ENCODE data around the gene VEGFA.

VEGFA gene

GRCh38 chr6:43738267-43738676 is 31.7 kb upstream of the VEGFA start:
- DNase-seq (ENCODE audit: insufficient read length, low spot score) (no peak), FAIRE-seq (peak; percentile 81)
- no peak for TF ChIP-seq POLR2AphosphoS5 (IDR thresholded peaks at IDR 0.05; ENCODE audit: low read depth, low read length)
- TF ChIP-seq TAF1 (IDR thresholded peaks at IDR 0.05; ENCODE audit: low read depth, low read length), result no peak
- TF ChIP-seq SPI1 (IDR thresholded peaks at IDR 0.05; ENCODE audit: low read depth, low read length), result no peak
- no peak for TF ChIP-seq PAX5 (IDR thresholded peaks at IDR 0.05; ENCODE audit: insufficient read depth, low read length, severe bottlenecking)
- TF ChIP-seq POLR2A (IDR thresholded peaks at IDR 0.05; ENCODE audit: low read depth, low read length), result no peak
- no peak for TF ChIP-seq POU2F2 (IDR thresholded peaks at IDR 0.05; ENCODE audit: low read depth, low read length)

GRCh38 chr6:43738877-43739641 is 31.0 kb upstream of the VEGFA start:
- TF ChIP-seq TAF1 (IDR thresholded peaks at IDR 0.05; ENCODE audit: low read depth, low read length), result no peak
- no peak for TF ChIP-seq PAX5 (IDR thresholded peaks at IDR 0.05; ENCODE audit: insufficient read depth, low read length, severe bottlenecking)
- TF ChIP-seq POLR2AphosphoS5 (IDR thresholded peaks at IDR 0.05; ENCODE audit: low read depth, low read length), result no peak
- TF ChIP-seq SPI1 (IDR thresholded peaks at IDR 0.05; ENCODE audit: low read depth, low read length), result no peak
- TF ChIP-seq POU2F2 (IDR thresholded peaks at IDR 0.05; ENCODE audit: low read depth, low read length), result no peak
- no peak for TF ChIP-seq POLR2A (IDR thresholded peaks at IDR 0.05; ENCODE audit: low read depth, low read length)
- DNase-seq (ENCODE audit: insufficient read length, low spot score) (no peak), FAIRE-seq (no peak)

GRCh38 chr6:43739642-43740091 is 30.3 kb upstream of the VEGFA start:
- TF ChIP-seq POU2F2 (IDR thresholded peaks at IDR 0.05; ENCODE audit: low read depth, low read length) (no peak), TAF1 (IDR thresholded peaks at IDR 0.05; ENCODE audit: low read depth, low read length) (no peak), POLR2AphosphoS5 (IDR thresholded peaks at IDR 0.05; ENCODE audit: low read depth, low read length) (no peak), PAX5 (IDR thresholded peaks at IDR 0.05; ENCODE audit: insufficient read depth, low read length, severe bottlenecking) (no peak), POLR2A (IDR thresholded peaks at IDR 0.05; ENCODE audit: low read depth, low read length) (no peak), SPI1 (IDR thresholded peaks at IDR 0.05; ENCODE audit: low read depth, low read length) (no peak)
- DNase-seq (ENCODE audit: insufficient read length, low spot score) (no peak), FAIRE-seq (no peak)

GRCh38 chr6:43740321-43740960 is 29.6 kb upstream of the VEGFA start:
- DNase-seq (ENCODE audit: insufficient read length, low spot score), result no peak
- TF ChIP-seq PAX5 (IDR thresholded peaks at IDR 0.05; ENCODE audit: insufficient read depth, low read length, severe bottlenecking), result no peak
- TF ChIP-seq POU2F2 (IDR thresholded peaks at IDR 0.05; ENCODE audit: low read depth, low read length), result no peak
- TF ChIP-seq SPI1 (IDR thresholded peaks at IDR 0.05; ENCODE audit: low read depth, low read length), result no peak
- TF ChIP-seq POLR2A (IDR thresholded peaks at IDR 0.05; ENCODE audit: low read depth, low read length), result no peak
- no peak for TF ChIP-seq TAF1 (IDR thresholded peaks at IDR 0.05; ENCODE audit: low read depth, low read length)
- TF ChIP-seq POLR2AphosphoS5 (IDR thresholded peaks at IDR 0.05; ENCODE audit: low read depth, low read length), result no peak
- FAIRE-seq, result no peak

GRCh38 chr6:43740961-43741764 is 28.8 kb upstream of the VEGFA start:
- FAIRE-seq (no peak), DNase-seq (ENCODE audit: insufficient read length, low spot score) (no peak)
- TF ChIP-seq TAF1 (IDR thresholded peaks at IDR 0.05; ENCODE audit: low read depth, low read length) (no peak), POLR2AphosphoS5 (IDR thresholded peaks at IDR 0.05; ENCODE audit: low read depth, low read length) (no peak), POLR2A (IDR thresholded peaks at IDR 0.05; ENCODE audit: low read depth, low read length) (no peak)

GRCh38 chr6:43741829-43742228 is 28.2 kb upstream of the VEGFA start:
- DNase-seq (ENCODE audit: insufficient read length, low spot score), result no peak

GRCh38 chr6:43742285-43742684 is 27.7 kb upstream of the VEGFA start:
- DNase-seq (ENCODE audit: insufficient read length, low spot score), result no peak
- TF ChIP-seq PAX5 (IDR thresholded peaks at IDR 0.05; ENCODE audit: insufficient read depth, low read length, severe bottlenecking) (no peak), SPI1 (IDR thresholded peaks at IDR 0.05; ENCODE audit: low read depth, low read length) (no peak), TAF1 (IDR thresholded peaks at IDR 0.05; ENCODE audit: low read depth, low read length) (no peak), POLR2AphosphoS5 (IDR thresholded peaks at IDR 0.05; ENCODE audit: low read depth, low read length) (no peak), POLR2A (IDR thresholded peaks at IDR 0.05; ENCODE audit: low read depth, low read length) (no peak), POU2F2 (IDR thresholded peaks at IDR 0.05; ENCODE audit: low read depth, low read length) (no peak)
- FAIRE-seq, result no peak

More at GRCh38 chr6:43741829-43742228, 28.2 kb upstream of the VEGFA start:
- no peak for TF ChIP-seq POLR2AphosphoS5 (IDR thresholded peaks at IDR 0.05; ENCODE audit: low read depth, low read length)
- no peak for TF ChIP-seq POU2F2 (IDR thresholded peaks at IDR 0.05; ENCODE audit: low read depth, low read length)
- no peak for TF ChIP-seq PAX5 (IDR thresholded peaks at IDR 0.05; ENCODE audit: insufficient read depth, low read length, severe bottlenecking)
- FAIRE-seq, result no peak

- no peak for FAIRE-seq
- TF ChIP-seq POU2F2 (IDR thresholded peaks at IDR 0.05; ENCODE audit: low read depth, low read length) (no peak), POLR2A (IDR thresholded peaks at IDR 0.05; ENCODE audit: low read depth, low read length) (no peak), PAX5 (IDR thresholded peaks at IDR 0.05; ENCODE audit: insufficient read depth, low read length, severe bottlenecking) (no peak), SPI1 (IDR thresholded peaks at IDR 0.05; ENCODE audit: low read depth, low read length) (no peak), POLR2AphosphoS5 (IDR thresholded peaks at IDR 0.05; ENCODE audit: low read depth, low read length) (no peak), TAF1 (IDR thresholded peaks at IDR 0.05; ENCODE audit: low read depth, low read length) (no peak)
These were observed 26.9 kb upstream of the VEGFA start for GRCh38 chr6:43742931-43743632.

More at GRCh38 chr6:43742931-43743632, 26.9 kb upstream of the VEGFA start:
- no peak for DNase-seq (ENCODE audit: insufficient read length, low spot score)

All from GM12891 (cell line).